H1 (cell line): ENCODE measurements around the gene SMOC2. TPM values are rescaled to one million over a fixed set of nuclear protein-coding genes. Genes with fewer than 3 reads are reported as not detected.

ENCODE experiments used
- CTCF ChIA-PET: fragments of 300-600 bp; sonication (Branson Sonifier 250); formaldehyde crosslinking; loops from one replicate; lab custom pipeline; 2021; ENCODE audit not compliant: partially characterized antibody; lab: Charles Lee
- POLR2A ChIA-PET: fragments of 300-600 bp; sonication (Branson Sonifier 250); formaldehyde crosslinking; loops from one replicate; lab custom pipeline; 2021; ENCODE audit warnings: inconsistent platforms; ENCODE audit not compliant: partially characterized antibody; lab: Charles Lee
- DNase-seq, 2 experiments: peaks; one replicate each; pipeline versions ENCODE4 v3.0.0 to v3.0.0-alpha.2; 2010 to 2022; ENCODE audit warnings: low spot score in 2 of 2, low read depth in 1 of 2, mixed read lengths in 1 of 2
- FAIRE-seq: peaks from 2 replicates; lab custom pipeline; 2011; peaks lifted over from hg19 to GRCh38; lab: Jason Lieb, UNC
- H2AFZ ChIP-seq: 2 replicates; pipeline ENCODE4 v1.8.1; 2012; ENCODE audit warnings: low read length, inconsistent platforms
- H2AK5ac ChIP-seq: 2 replicates; pipeline ENCODE4 v1.6.1; 2013; ENCODE audit warnings: low read depth, low read length
- H2BK120ac ChIP-seq: replicated peaks from 2 replicates; pipeline ENCODE3; 2013; ENCODE audit warnings: low read depth, low read length, inconsistent platforms
- H2BK12ac ChIP-seq: 2 replicates; pipeline ENCODE4 v1.6.1; 2013; ENCODE audit warnings: low read depth, low read length
- H2BK15ac ChIP-seq: 2 replicates; pipeline ENCODE4 v1.6.1; 2013; ENCODE audit warnings: low read length
- H2BK20ac ChIP-seq: 2 replicates; pipeline ENCODE4 v1.6.1; 2013; ENCODE audit warnings: low read length
- H2BK5ac ChIP-seq: 2 replicates; pipeline ENCODE4 v1.6.1; 2013; ENCODE audit warnings: low read depth, low read length
- H3K14ac ChIP-seq: 2 replicates; pipeline ENCODE4 v1.6.1; 2013; ENCODE audit warnings: inconsistent platforms; ENCODE audit not compliant: insufficient read length
- H3K18ac ChIP-seq: 2 replicates; pipeline ENCODE4 v1.6.1; 2013; ENCODE audit warnings: low read length; ENCODE audit errors: extremely low read depth
- H3K23ac ChIP-seq: 2 replicates; pipeline ENCODE4 v1.6.1; 2013; ENCODE audit warnings: inconsistent platforms; ENCODE audit not compliant: insufficient read length
- H3K23me2 ChIP-seq: 2 replicates; pipeline ENCODE4 v1.6.1; 2013; ENCODE audit warnings: low read depth, low read length
- H3K27ac ChIP-seq: 2 replicates; pipeline ENCODE4 v1.6.1; 2011; ENCODE audit warnings: low read depth, low read length, inconsistent platforms
- H3K27me3 ChIP-seq, 4 experiments: replicated peaks in 1 of 4; 1 replicate in 1 of 4; 2 replicates in 3 of 4; pipeline versions ENCODE4 v1.6.1 to v1.8.1; 2011 to 2013; ENCODE audit warnings: low read length in 3 of 4, mild to moderate bottlenecking in 3 of 4, inconsistent platforms in 2 of 4, mixed read lengths in 2 of 4, moderate library complexity in 1 of 4; ENCODE audit not compliant: control insufficient read depth in 3 of 4, insufficient read depth in 3 of 4; ENCODE audit errors: extremely low read depth in 1 of 4
- H3K36me3 ChIP-seq, 4 experiments: 2 replicates each; pipeline versions ENCODE4 v1.6.1 to v1.8.1; 2011 to 2013; ENCODE audit warnings: mild to moderate bottlenecking in 4 of 4, low read length in 3 of 4, moderate library complexity in 2 of 4, control low read depth in 1 of 4, inconsistent platforms in 1 of 4; ENCODE audit not compliant: insufficient read depth in 4 of 4, control insufficient read depth in 2 of 4
- H3K4ac ChIP-seq: replicated peaks from 2 replicates; pipeline ENCODE3; 2013; ENCODE audit warnings: low read length, low read depth, mixed read lengths, inconsistent platforms; ENCODE audit not compliant: insufficient read length
- H3K4me1 ChIP-seq, 4 experiments: replicated peaks in 1 of 4; 1 replicate in 1 of 4; 2 replicates in 3 of 4; pipeline versions ENCODE4 v1.6.1 to v1.8.1; 2011 to 2013; ENCODE audit warnings: low read length in 3 of 4, inconsistent platforms in 2 of 4, mixed read lengths in 1 of 4; ENCODE audit not compliant: insufficient read depth in 4 of 4, control insufficient read depth in 3 of 4
- H3K4me2 ChIP-seq, 2 experiments: 2 replicates each; pipeline versions ENCODE4 v1.6.1 to v1.8.1; 2011 to 2013; ENCODE audit warnings: low read depth in 2 of 2, low read length in 2 of 2, control low read depth in 1 of 2, inconsistent platforms in 1 of 2, mild to moderate bottlenecking in 1 of 2; ENCODE audit not compliant: insufficient read depth in 1 of 2
- H3K4me3 ChIP-seq, 4 experiments: fragments of 200-600, 300-600 bp in 1 of 4; sonication (generic), shearing (Covaris generic), sonication (Bioruptor Twin) in 1 of 4; 2 replicates each; pipeline versions ENCODE4 v1.5.1 to v1.8.1; 2011 to 2016; ENCODE audit warnings: low read length in 4 of 4, low read depth in 3 of 4, control low read depth in 2 of 4, inconsistent platforms in 2 of 4, mild to moderate bottlenecking in 2 of 4, mixed read lengths in 1 of 4, moderate library complexity in 1 of 4; ENCODE audit not compliant: insufficient read depth in 2 of 4; ENCODE audit errors: extremely low read depth in 1 of 4
- H3K56ac ChIP-seq: replicated peaks from 2 replicates; pipeline ENCODE3; 2013; ENCODE audit warnings: low read depth, mild to moderate bottlenecking, mixed read lengths, low read length, inconsistent platforms; ENCODE audit not compliant: insufficient read length
- H3K79me1 ChIP-seq: 2 replicates; pipeline ENCODE4 v1.6.1; 2013; ENCODE audit warnings: low read depth, low read length, control low read depth
- H3K79me2 ChIP-seq, 2 experiments: 2 replicates each; pipeline versions ENCODE4 v1.6.1 to v1.8.1; 2012 to 2013; ENCODE audit warnings: low read length in 2 of 2, mild to moderate bottlenecking in 2 of 2, inconsistent platforms in 1 of 2; ENCODE audit not compliant: insufficient read depth in 2 of 2, control insufficient read depth in 1 of 2
- H3K9ac ChIP-seq, 4 experiments: replicated peaks in 1 of 4; 1 replicate in 1 of 4; 2 replicates in 3 of 4; pipeline versions ENCODE4 v1.6.1 to v1.8.1; 2011 to 2013; ENCODE audit warnings: low read depth in 3 of 4, low read length in 3 of 4, control low read depth in 2 of 4, mild to moderate bottlenecking in 2 of 4, moderate library complexity in 2 of 4, inconsistent platforms in 1 of 4; ENCODE audit errors: extremely low read depth in 1 of 4
- H3K9me3 ChIP-seq, 2 experiments: 2 replicates each; pipeline versions ENCODE4 v1.6.1 to v1.8.1; 2012 to 2013; ENCODE audit warnings: mild to moderate bottlenecking in 2 of 2, moderate library complexity in 2 of 2, control low read depth in 1 of 2, inconsistent platforms in 1 of 2, low read depth in 1 of 2, low read length in 1 of 2, mixed read lengths in 1 of 2; ENCODE audit not compliant: insufficient read depth in 2 of 2
- H4K20me1 ChIP-seq, 2 experiments: replicated peaks in 1 of 2; 2 replicates each; pipeline versions ENCODE3 to v1.8.1; 2011 to 2013; ENCODE audit warnings: inconsistent platforms in 2 of 2, low read length in 2 of 2, mild to moderate bottlenecking in 1 of 2; ENCODE audit not compliant: insufficient read depth in 2 of 2, control insufficient read depth in 1 of 2
- H4K5ac ChIP-seq: 2 replicates; pipeline ENCODE4 v1.6.1; 2013; ENCODE audit warnings: low read length, low read depth, mixed read lengths, inconsistent platforms; ENCODE audit not compliant: insufficient read length
- H4K8ac ChIP-seq: 2 replicates; pipeline ENCODE4 v1.8.0; 2013; ENCODE audit warnings: mild to moderate bottlenecking, moderate library complexity, low read length, inconsistent platforms; ENCODE audit not compliant: insufficient read depth; ENCODE audit errors: extremely low read depth
- H4K91ac ChIP-seq: replicated peaks from 2 replicates; pipeline ENCODE3; 2013; ENCODE audit warnings: low read length, mixed read lengths, inconsistent platforms; ENCODE audit not compliant: insufficient read length
- GTF2F1 ChIP-seq: IDR thresholded peaks from 2 replicates; pipeline ENCODE4 v1.6.1; 2012; ENCODE audit warnings: low read depth, low read length, improper control_type of control experiment, borderline replicate concordance
- PHF8 ChIP-seq: fragments of 200-600 bp; sonication (generic); conservative IDR thresholded peaks from 2 replicates; pipeline ENCODE4 v1.7.1; 2012; ENCODE audit warnings: low read depth, mild to moderate bottlenecking, inconsistent platforms, low read length, moderate library complexity
- WGBS, 2 experiments: shearing (Covaris generic) in 1 of 2; methylation state at CpG; one replicate each; pipeline versions ENCODE4 v1.1.6 to v1.1.7; 2013 to 2015; ENCODE audit warnings: low lambda C conversion rate in 2 of 2, mixed read lengths in 2 of 2, inconsistent platforms in 1 of 2, low coverage in 1 of 2, missing lambda C conversion rate in 1 of 2; ENCODE audit not compliant: insufficient replicate concordance in 2 of 2, insufficient coverage in 1 of 2, insufficient read length in 1 of 2; ENCODE audit errors: extremely low coverage in 1 of 2, missing lambda C conversion rate in 1 of 2; 5-methylcytosine and 5-hydroxymethylcytosine counted together
- polyA plus RNA-seq, 7 experiments: library from polyadenylated mRNA; depleted of rRNA in 3 of 7; stranded (reverse) in 5 of 7; unstranded in 2 of 7; fragments of >200 nt in 5 of 7; fragments of 200-250 nt in 2 of 7; gene quantifications; 1 replicate in 5 of 7; 2 replicates in 1 of 7; 4 replicates in 1 of 7; pipeline versions ENCODE4 v1.2.1 to v1.2.3, GENCODE V29; 2011 to 2013; ENCODE audit warnings: missing spikeins in 2 of 7, mixed read lengths in 2 of 7
- total RNA-seq: library from RNA; stranded (reverse); fragmentation: NEBNext Ultra II Directional; extraction: Animal tissue kit (Norgen Biotek cat#: 25700); gene quantifications from 2 replicates; pipeline ENCODE4 v1.2.1, GENCODE V29; 2021

The SMOC2 gene
- total and polyA plus RNA-seq, 2 of the 8 experiments (the other 6 are each of a cell fraction or from before 2014, with no cell fraction given) = 7.7 to 8.5 TPM

GRCh38 chr6:168528474-168529095 is 87.6 kb downstream of the SMOC2 start:
- POLR2A ChIA-PET = no interaction called here

More at GRCh38 chr6:168528474-168529095, 87.6 kb downstream of the SMOC2 start:
- Histone ChIP-seq H3K18ac (no peak overlapping the region), H4K91ac (no peak overlapping the region), H3K56ac (no peak overlapping the region), H2BK120ac (no peak overlapping the region), H4K5ac (no peak overlapping the region), H3K27ac (no peak overlapping the region), H3K23me2 (no peaks in the 10 kb centered on the region), H3K14ac (no peak overlapping the region), H3K27me3 (no peaks in the 10 kb centered on the region), H2BK5ac (no peak overlapping the region), H2BK20ac (no peak overlapping the region), H3K9ac (no peak overlapping the region), H4K8ac (no peak overlapping the region), H2BK12ac (no peak overlapping the region), H3K4me1 (peaks cover 0 to 3% (median 2%) of the 10 kb centered on the region in 4 experiments; a peak in 2 of 7 replicates), H2AK5ac (no peak overlapping the region), H3K79me2 (no peaks in the 10 kb centered on the region), H3K36me3 (peaks cover 0 to 3% (median 0%) of the 10 kb centered on the region in 4 experiments; a peak in 1 of 8 replicates), H3K4ac (no peak overlapping the region), H3K4me3 (no peak overlapping the region), H3K4me2 (no peak overlapping the region), H3K23ac (no peak overlapping the region), H3K9me3 (no peaks in the 10 kb centered on the region), H2BK15ac (no peak overlapping the region), H3K79me1 (no peaks in the 10 kb centered on the region), H4K20me1 (no peaks in the 10 kb centered on the region), H2AFZ (no peak overlapping the region)
- DNase-seq = no peak
- no peak for FAIRE-seq
- no peak for TF ChIP-seq GTF2F1
- TF ChIP-seq PHF8 = no peak
- WGBS, 2 experiments = 98% methylated on average over 3 of the region's 3 CpGs; no CpG with 5 or more reads in 1 of the 2 experiments
- CTCF ChIA-PET = no interaction called here
